CD1c-positive myeloid dendritic cell (primary cell): Measurements from ENCODE around the gene TNFSF9.
"Not testable (repeated sequence)": the region's sequence is repeated elsewhere in the genome, so short reads cannot be mapped to it uniquely, and the experiment has no call there.

Source experiments
- DNase-seq: peaks from one replicate; pipeline ENCODE4 v3.0.0-alpha.2; 2016; ENCODE audit errors: extremely low spot score

TNFSF9 gene

DNA sequence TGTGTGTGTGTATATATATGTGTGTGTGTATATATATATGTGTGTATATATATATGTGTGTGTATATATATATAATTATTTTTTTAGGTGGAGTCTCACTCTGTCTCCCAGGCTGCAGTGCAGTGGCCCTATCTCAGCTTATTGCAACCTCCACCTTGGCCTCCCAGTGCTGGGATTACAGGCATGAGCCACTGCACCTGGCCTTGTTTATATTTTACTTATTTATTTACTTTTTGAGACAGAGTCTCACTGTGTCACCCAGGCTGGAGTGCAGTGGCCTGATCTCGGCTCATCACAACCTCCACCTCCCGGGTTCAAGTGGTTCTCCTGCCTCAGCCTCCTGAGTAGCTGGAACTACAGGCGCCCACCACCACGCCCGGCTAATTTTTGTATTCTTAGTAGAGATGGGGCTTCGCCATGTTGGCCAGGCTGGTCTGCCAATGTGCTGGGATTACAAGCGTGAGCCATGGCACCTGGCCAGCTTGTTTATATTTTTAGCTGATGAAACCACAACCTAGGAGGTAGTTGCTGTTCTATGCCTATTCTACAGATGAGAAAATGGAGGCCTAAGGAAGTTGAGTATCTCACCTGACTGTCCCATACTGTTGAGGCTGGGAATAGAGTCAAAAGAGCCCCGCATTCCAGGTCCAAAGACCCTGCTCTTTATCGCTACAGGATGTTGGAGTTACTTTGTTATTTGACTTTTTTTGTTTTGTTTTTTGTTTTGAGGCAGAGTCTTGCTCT is 22.6 kb upstream of the TNFSF9 start:
- not testable (repeated sequence) for DNase-seq

DNA sequence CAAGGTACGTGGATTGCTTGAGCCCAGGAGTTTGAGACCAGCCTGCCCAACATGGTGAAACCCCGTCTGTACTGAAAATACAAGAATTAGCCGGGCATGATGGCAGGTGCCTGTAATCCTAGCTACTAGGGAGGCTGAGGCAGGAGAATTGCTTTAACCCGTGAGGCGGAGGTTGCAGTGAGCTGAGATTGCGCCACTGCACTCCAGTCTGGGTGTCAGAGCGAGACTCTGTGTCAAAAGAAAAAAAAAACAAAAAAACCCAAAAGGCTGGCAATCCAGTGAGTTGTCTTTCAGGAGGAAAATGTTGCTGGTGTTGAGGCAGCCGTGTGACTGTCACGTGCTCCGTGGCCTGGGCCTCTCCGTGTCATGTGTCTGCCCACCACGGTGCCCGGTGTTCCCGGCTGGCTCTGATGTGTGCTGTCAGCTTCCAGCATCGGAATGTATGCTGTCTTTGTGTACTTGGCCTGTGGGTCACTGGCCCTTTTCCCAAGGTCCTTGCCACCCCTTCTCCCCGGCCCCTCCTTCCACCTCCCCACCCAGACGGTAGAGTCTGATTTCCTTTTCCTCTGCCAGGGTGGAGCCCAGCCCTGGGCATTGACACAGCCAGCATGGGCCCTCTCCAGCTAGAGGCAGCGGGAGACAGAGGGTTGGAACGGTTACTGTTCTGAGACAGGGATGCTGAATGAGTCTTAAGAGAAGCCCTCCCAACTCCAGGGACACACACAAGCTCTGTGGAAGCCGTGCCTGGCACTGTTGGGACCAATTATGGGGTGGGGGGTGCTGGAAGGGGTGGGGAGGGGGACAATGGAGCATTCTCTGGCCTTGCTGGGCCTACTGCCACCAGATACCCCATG is 21.5 kb upstream of the TNFSF9 start:
- no peak for DNase-seq

DNA sequence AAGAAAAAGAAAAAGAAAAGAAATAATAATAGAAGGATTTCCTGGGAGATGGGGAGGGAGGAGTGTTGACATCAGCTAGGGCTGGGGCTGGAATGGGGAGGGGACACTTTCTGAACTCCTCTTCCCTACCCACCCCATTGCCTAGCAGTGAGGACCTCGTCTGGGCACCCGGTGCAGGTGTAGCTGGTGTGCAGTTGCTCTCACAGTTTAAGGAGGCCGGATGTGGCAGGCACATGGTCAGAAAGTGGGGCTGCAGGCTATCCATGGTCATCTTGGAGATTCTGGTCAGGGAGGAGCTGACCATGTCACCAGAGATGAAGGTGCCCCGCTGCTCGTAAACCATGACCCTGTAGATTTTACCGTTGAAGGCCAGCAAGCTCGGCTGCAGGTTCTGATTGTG is 20.2 kb upstream of the TNFSF9 start:
- no peak for DNase-seq

DNA sequence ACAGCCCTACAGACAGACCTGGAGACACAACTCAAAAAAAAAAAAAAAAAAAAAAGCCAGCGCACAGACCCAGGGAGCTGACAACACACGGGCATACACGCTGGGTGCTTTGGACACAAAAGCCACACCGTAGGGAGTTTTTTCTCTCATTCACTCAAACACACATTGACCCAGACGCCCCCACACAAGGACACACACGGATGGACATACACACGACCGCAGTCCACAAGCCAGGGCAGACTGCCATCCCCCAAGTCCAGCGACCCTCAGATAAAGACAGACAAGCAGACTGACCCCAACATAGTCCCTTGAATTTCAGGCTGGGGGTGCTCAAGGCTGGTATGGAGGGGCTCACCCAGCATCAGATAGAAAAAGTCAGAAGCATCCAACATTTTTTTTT is 16.7 kb upstream of the TNFSF9 start:
- no peak for DNase-seq

DNA sequence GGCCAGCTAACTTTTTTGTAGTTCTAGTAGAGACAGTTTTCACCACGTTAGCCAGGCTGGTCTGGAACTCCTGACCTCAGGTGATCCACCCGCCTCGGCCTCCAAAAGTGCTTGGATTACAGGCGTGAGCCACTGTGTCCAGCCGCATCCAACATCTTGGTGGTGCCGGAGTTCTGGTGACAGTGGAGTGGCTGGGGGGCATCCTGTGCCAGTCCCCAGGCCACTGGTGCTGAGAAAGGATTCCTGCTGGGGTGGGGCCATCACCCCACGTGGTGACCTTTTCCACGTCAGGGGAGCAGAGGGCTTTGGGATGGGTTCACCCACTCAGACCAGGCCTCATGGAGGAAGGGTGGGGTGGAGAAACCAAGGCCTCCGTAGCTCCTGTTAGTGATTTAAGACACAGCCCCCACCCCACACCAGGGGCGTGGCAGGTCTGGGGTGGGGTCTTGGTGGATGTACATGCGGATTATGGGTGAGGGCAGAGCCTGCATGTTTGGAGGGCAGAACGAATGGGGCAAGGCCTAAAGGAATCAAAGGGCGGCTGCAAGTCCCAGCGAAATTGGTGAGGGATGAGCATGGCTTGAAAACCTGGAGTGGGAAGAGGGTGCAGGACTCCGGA is 15.8 kb upstream of the TNFSF9 start:
- DNase-seq, result no peak

DNA sequence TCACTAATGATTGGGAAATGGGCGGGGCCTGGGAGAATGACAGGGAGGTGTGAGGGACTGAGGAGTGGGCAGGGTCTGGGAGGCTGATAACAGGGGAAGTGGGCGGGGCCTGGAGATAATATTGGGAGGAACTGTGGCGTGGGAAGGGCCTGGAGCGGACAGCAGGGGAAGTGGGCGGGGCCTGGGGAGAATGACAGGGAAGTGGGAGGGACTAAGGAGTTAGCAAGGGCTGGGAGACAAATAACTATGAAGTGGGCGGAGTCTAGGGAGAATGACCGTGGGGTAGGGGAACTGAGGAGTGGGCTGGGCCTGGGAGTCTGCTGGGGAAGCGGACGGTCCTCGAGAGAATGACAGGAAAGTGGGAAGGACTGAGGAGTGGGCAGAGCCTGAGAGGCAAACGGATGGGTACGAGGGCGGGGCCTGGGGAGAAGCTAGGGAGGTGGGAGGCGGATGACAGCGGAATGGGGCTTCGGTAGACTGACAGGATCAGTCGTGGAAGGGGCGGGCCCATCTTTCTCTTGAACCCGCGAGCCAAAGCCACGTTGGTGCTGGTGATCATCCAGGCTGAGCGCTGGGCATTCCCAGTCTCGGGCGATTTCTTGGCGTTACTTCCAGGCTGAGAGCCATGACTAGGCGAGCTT is 14.7 kb upstream of the TNFSF9 start:
- DNase-seq, result peak; percentile 95

DNA sequence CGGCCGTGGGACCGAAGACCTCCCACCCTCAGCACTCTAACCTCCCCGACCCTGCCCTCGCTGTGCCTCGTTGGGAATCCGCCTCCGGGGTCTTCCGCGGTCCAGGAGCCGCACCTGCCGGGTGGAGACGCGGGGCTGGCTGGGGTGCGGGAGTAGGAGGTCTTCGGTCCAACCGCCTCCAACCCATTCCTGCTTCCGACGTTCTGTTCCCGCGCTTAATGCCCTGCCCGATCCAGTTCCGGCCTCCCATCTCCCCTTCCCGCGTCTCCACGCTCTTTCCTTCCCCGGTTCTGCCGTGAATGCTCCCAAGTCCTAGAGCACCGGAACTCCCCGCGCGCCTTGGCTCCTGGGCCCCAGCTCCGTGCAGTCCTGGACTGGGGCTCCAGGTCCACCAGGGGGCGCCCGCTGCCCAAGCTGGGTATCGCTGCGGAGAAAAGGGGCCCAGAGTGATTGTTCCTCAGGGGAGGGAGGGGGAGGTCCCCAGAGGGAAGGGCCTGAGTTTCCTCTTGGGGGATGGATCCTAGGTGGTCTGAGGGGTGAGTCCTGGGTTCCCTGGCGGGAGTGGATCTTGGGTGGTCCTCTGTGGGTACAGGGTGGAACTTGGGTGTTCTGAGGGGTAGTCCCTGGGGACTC is 14.1 kb upstream of the TNFSF9 start:
- DNase-seq, result peak; percentile 94

DNA sequence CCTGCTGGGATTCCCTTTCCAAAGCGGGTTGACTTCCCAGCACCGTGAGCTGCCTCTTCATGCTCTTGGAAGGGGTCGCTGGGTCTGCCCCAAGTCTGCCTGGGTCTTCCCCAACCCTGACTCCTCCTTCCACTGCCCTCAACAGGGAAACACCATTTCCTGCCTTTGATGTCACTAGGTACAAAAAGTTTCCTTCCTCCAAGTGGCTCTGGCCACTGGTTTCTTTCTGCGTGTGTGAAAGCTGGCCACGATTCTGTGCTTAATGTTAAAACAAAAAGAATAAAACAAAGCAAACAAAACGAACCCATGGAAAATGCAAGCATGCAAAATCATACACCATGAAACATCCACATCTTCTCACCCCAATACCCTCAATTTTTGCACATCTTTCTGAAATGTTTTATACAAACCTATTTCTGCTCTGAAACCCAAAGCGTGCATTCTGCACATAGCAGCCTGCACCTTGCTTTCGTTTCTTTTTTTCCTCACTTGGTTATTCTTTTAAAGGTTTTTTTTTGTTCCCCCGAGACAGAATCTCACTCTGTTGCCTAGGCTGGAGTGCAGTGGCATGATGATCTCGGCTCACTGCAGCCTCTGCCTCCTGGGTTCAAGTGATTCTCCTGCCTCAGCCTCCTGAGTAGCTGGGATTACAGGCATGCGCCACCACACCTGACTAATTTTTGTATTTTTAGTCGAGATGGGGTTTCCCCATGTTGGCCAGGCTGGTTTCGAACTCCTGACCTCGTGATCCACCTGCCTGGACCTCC is 12.5 kb upstream of the TNFSF9 start:
- peak; percentile 30 for DNase-seq

DNA sequence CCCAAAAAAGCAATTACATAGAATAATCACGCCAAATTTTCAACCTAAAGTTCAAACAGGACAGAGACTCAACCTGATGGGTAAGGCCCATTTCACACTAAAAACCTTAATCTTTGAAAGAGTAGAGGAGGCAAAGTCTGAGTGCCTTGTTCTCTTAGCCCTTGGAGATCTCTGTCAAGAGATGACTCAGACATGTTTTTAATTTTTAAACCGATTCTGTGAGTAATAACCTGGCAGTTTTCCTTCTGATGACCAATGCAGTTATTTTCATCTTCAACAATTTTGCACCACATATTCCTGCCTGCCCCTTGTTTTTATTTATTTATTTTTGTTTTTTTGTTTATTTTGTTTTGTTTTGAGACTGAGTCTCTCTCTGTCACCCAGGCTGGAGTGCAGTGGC is 11.5 kb upstream of the TNFSF9 start:
- no peak for DNase-seq

DNA sequence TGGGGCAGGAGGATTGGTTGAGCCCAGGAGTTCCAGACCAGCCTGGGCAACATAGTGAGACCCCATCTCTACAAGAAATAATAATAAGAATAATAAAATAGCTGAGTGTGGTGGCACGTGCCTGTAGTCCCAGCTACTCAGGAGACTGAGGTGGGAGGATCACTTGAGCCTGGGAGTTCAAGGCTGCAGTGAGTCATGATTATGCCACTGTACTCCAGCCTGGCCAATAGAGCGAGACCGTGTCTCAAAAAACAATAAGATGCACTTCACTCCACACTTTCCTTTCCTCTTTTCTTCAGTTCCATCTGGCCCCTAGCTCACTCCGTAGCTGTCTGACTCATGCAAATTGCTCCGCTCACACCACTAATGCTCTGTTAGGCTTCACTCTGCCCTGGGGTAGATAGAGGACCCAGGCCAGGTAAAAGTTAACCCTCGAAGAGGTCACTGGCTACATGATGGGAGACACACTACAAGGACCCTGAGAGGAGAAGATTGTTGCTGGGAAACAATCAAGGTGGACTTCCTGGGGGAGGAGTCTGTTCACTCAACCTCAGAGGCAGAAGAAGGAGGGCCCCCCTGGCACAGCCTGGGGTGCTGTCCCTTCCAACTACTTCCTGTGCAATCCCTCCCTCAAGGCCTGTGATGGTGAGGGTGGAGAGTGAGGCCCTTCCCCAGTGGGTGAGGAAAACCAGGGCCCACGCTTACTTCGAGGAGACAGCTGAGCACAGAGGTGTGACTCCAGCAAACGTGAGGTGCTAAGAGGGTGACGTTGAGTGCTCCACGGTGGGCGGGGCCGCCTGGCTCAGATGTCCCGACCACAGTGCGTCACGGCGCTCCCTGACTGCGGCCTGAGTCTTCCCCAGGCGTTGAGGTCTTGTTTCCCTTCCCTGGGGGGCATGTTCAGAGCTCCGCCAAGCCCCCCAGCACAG is 8.8 kb upstream of the TNFSF9 start:
- peak; percentile 83 for DNase-seq

DNA sequence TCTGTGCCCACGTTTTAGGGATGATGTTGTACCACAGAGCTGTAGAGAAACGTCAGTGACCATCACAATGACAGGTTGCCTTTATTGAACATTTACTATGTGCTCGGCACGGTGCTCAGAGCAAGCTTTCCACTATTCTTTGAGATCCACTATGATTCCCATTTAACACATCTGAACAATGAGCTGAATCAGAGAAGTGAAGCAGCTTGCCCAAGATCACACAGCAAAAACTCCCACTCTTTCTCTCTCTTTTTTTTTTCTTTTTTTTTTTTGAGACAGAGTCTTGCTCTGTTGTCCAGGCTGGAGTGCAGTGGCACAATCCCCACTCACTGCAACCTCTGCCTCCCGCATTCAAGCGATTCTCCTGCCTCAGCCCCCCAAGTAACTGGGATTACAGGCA is 8.1 kb upstream of the TNFSF9 start:
- no peak for DNase-seq

DNA sequence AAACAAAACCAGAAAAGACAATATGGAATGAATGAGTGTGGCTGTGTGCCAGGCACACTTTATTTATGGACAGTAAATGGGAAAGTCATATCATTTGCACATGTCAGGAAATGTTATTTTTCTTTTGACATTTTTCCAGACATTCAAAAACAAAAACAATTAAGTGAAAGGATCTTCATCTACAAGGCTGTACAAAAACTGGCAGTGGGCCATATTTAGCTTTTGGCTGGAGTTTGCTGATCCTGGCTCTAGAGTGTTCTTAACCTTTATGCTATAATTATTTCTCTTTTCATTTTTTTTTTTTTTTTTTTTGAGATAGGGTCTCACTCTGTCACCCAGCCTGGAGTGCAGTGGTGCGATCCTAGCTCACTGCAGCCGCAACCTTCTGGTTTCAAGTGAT is 6.5 kb upstream of the TNFSF9 start:
- no peak for DNase-seq

DNA sequence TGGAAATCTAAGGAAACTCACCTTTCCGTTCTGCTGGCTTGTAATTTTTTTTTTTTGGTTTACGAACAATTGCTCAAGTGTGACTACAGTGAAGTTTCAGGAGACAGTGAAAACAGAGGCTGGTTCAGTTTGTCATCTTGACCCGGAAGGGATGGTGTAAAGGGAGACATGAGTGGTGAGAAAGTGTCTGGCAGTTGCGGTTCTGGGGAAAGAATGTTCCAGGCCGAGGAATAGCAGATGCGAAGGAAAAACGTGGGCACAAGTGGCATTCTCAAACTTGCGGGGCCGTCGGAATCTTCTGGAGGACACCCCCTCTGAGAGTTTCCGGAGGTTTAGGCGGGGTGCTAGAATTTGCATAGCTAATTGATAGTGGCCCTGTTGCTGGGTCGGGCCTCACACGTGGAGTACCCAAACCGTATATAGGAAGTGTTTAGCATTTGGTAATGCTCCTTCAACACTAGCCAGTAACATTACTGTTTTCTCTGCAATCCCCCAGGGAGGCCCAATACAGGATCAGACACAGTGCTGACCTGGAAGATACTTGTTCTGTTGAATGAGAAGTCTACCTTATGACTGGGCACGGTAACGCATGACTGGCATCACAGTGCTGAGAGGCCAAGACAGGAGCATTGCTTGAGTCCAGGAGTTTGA is 2.8 kb upstream of the TNFSF9 start:
- DNase-seq, result no peak

DNA sequence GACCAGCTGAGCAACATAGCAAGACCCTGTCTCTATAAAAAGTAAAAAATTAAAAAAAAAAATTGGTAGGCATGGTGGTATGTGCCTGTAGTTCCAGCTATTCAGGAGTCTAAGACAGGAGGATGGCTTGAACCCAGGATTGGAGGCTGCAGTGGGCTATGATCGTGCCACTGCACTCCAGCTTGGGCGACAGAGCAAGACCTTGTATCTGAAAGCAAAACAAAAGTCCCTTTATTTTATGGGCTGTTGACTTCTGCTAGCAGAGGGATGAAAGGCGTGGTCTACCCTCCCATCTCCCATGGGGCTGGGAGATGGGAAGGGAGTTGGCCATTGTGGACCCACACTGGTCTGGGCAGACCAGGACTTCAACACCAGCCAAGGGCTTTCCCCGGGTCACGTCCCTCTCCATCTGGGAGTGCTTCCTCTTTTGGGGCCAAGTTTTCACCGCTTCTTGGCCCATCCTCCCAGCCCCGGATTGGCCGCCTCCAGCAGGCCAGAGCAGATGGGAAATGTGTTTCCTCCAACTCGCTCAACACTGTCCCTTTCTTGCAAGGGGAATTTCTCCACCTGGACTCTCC is 2.2 kb upstream of the TNFSF9 start:
- DNase-seq, result peak; percentile 86

DNA sequence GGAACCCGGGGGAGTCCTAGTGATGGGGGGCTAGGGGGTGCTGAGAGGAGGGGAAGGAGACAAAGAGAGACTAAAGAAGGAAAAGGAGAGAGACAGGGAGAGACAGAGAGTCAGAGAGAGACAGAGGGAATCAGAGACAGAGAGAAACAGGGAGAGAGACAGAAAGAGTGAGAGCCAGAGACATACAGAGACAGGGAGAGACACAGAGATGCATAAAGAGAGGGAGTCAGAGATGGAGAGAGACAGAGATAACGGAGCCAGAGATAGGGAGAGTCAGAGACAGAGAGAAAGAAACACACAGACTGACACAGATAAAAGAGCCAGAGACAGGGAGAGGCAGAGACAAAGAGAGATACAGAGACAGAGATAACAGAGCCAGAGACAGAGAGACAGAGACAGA is 1.5 kb upstream of the TNFSF9 start:
- DNase-seq, result no peak

DNA sequence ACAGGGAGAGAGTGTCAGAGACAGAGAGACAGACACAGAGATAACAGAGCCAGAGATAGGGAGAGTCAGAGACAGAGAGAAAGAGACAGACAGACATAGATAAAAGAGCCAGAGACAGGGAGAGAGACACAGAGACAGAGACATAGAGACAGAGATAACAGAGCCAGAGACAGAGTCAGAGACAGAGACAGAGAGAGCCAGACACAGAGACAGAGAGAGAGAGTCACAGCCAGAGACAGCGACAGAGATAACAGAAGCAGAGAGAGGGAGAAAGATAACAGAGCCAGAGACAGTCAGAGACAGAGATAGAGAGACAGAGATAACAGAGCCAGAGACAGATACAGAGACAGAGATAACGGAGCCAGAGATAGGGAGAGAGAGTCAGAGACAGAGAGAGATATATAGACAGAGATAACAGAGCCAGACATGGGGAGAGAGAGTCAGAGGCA is 865 bp upstream of the TNFSF9 start:
- DNase-seq, result no peak

DNA sequence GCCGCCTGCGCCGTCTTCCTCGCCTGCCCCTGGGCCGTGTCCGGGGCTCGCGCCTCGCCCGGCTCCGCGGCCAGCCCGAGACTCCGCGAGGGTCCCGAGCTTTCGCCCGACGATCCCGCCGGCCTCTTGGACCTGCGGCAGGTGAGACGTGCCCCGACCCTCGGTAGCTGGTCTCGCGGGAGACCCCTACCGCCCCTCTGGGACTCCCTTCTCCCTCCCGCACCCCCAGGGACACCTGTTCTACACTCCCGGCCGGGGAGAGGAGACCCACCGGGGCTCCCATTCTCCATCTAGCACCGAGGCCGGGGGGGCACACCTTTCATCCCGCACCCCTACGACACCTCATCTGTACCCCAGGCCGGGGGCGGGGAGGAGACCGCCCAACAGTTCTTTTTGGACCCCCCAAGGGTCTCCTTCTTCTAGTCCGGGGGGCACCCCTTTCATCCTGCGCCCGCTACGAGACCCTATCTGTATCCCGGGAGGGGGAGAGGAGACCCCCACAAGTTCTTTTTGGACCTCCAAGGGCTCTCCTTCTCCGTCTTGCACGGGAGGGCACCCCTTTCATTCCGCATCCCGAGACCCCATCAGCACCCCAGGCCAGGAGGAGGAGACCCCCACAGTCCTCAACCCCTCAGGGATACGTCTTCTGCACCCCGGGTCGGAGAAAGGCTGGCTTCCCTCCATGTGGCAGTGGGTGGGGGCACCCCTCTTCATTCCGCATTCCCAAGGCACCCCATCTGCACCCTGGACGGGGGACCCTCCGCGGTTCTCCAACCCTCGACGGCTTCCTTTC is 533 bp downstream of the TNFSF9 start:
- no peak for DNase-seq

DNA sequence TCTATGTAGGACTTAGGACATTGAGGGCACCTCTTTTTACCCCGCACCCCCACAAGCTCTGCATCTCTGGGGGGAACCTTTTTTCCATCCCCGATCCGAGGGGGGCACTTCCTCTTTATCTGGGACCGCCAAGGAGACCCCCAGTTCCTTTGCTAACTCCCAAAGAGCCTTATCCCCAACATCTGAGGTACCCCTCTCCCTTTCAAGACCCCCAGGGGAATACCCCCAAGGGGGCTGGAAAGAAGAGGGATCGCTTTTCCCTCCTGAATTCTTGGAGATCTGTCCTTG is 1.1 kb downstream of the TNFSF9 start:
- no peak for DNase-seq
